ENCODE data around the gene CNOT6. TPM values are rescaled to one million over a fixed set of nuclear protein-coding genes. Genes with fewer than 3 reads are reported as not detected.

Gene CNOT6
- total RNA-seq, 1 experiment from 2014 or later = 48.8 TPM

- no peak for DNase-seq
- ChIA-PET CTCF (no interaction called here), POLR2A (ENCODE audit: unreplicated experiment) (no interaction called here)
- Histone ChIP-seq H3K4me2 (no peak overlapping the region), H3K9me3 (ENCODE audit: insufficient read depth, low read depth) (no peaks in the 10 kb centered on the region), H3K27me3 (ENCODE audit: insufficient read depth, low read depth) (no peaks in the 10 kb centered on the region), H3K9me2 (ENCODE audit: insufficient read depth) (no peaks in the 10 kb centered on the region), H3K4me1 (replicated peaks; ENCODE audit: insufficient read depth) (no peaks in the 10 kb centered on the region), H3F3A (ENCODE audit: insufficient read depth, low read depth) (0 out of 2 replicates have a peak, but pooled peaks cover 5% of the 10 kb centered on the region), H2AFZ (no peak overlapping the region), H4K20me1 (ENCODE audit: insufficient read depth) (peaks cover 28% of the 10 kb centered on the region), H3K79me2 (ENCODE audit: low read depth) (peaks cover 28% of the 10 kb centered on the region), H3K4me3 (no peak overlapping the region), H3K27ac (no peak overlapping the region), H3K36me3 (ENCODE audit: low read depth) (no peaks in the 10 kb centered on the region; the same call in 1 of the 2 replicates)
- BruUV-seq (replicated peaks) = no TSS peak
- intact Hi-C loops (cut with micrococcal nuclease; ENCODE audit: unreplicated experiment) = no loop called here
- TF ChIP-seq CTCF (conservative IDR thresholded peaks at IDR 0.05) (no peak), EZH2 (IDR thresholded peaks at IDR 0.05; ENCODE audit: low read depth) (no peak)
Observed at GRCh38 chr5:180535573-180535972, 41.4 kb downstream of the CNOT6 start.

- H3K36me3 ChIP-seq (ENCODE audit: low read depth) = peaks cover 4% of the 10 kb centered on the region; the same call in 1 of the 2 replicates
- H3K9me3 ChIP-seq (ENCODE audit: insufficient read depth, low read depth) = no peaks in the 10 kb centered on the region
- 0 out of 2 replicates have a peak, but pooled peaks cover 5% of the 10 kb centered on the region for H3F3A ChIP-seq (ENCODE audit: insufficient read depth, low read depth)
- peaks cover 39% of the 10 kb centered on the region for H4K20me1 ChIP-seq (ENCODE audit: insufficient read depth)
- ChIA-PET CTCF (no interaction called here), POLR2A (ENCODE audit: unreplicated experiment) (no interaction called here)
- H2AFZ ChIP-seq = no peak overlapping the region
- no peaks in the 10 kb centered on the region for H3K27me3 ChIP-seq (ENCODE audit: insufficient read depth, low read depth)
- no TSS peak for BruUV-seq (replicated peaks)
- DNase-seq = no peak
- H3K79me2 ChIP-seq (ENCODE audit: low read depth) = peaks cover 54% of the 10 kb centered on the region
- TF ChIP-seq EZH2 (IDR thresholded peaks at IDR 0.05; ENCODE audit: low read depth) (no peak), CTCF (conservative IDR thresholded peaks at IDR 0.05) (no peak)
- no peak overlapping the region for H3K4me2 ChIP-seq
- H3K4me1 ChIP-seq (replicated peaks; ENCODE audit: insufficient read depth) = no peaks in the 10 kb centered on the region
- H3K4me3 ChIP-seq = no peak overlapping the region
- no peaks in the 10 kb centered on the region for H3K9me2 ChIP-seq (ENCODE audit: insufficient read depth)
- intact Hi-C loops (cut with micrococcal nuclease; ENCODE audit: unreplicated experiment) = no loop called here
- H3K27ac ChIP-seq = no peak overlapping the region
Observed at GRCh38 chr5:180540050-180540694, 46.0 kb downstream of the CNOT6 start.

- ChIA-PET CTCF (no interaction called here), POLR2A (ENCODE audit: unreplicated experiment) (no interaction called here)
- H3K27me3 ChIP-seq (ENCODE audit: insufficient read depth, low read depth) = no peaks in the 10 kb centered on the region
- no peak for DNase-seq
- H3K79me2 ChIP-seq (ENCODE audit: low read depth) = peaks cover 58% of the 10 kb centered on the region
- no TSS peak for BruUV-seq (replicated peaks)
- no peak overlapping the region for H3K4me2 ChIP-seq
- H3K4me1 ChIP-seq (replicated peaks; ENCODE audit: insufficient read depth) = no peaks in the 10 kb centered on the region
- no peak overlapping the region for H2AFZ ChIP-seq
- no peak overlapping the region for H3K27ac ChIP-seq
- H4K20me1 ChIP-seq (ENCODE audit: insufficient read depth) = peaks cover 35% of the 10 kb centered on the region
- peaks cover 4% of the 10 kb centered on the region; the same call in 1 of the 2 replicates for H3K36me3 ChIP-seq (ENCODE audit: low read depth)
- H3K9me2 ChIP-seq (ENCODE audit: insufficient read depth) = no peaks in the 10 kb centered on the region
- H3F3A ChIP-seq (ENCODE audit: insufficient read depth, low read depth) = 0 out of 2 replicates have a peak, but pooled peaks cover 5% of the 10 kb centered on the region
- no peak; the same call in 1 of the 2 replicates for TF ChIP-seq CTCF (conservative IDR thresholded peaks at IDR 0.05)
- H3K4me3 ChIP-seq = no peak overlapping the region
- no peaks in the 10 kb centered on the region for H3K9me3 ChIP-seq (ENCODE audit: insufficient read depth, low read depth)
- intact Hi-C loops (cut with micrococcal nuclease; ENCODE audit: unreplicated experiment) = no loop called here
Observed at GRCh38 chr5:180541710-180542109, 47.5 kb downstream of the CNOT6 start.
